Thymus (tissue), 11 donors: ENCODE data around the gene FAM13A. TPM values are rescaled to one million over a fixed set of nuclear protein-coding genes. Genes with fewer than 3 reads are reported as not detected.

Source experiments
- DNase-seq, 9 donors: peaks; one replicate each; pipeline ENCODE4 v3.0.0-alpha.2; 2013; ENCODE audit warnings: low spot score in 9 of 9, low read depth in 6 of 9, missing footprints in 1 of 9
- H3K27ac ChIP-seq, 2 donors: one replicate each; pipeline ENCODE4 v1.5.1; 2013; ENCODE audit warnings: control low read depth in 1 of 2, low read depth in 1 of 2, low read length in 1 of 2, mild to moderate bottlenecking in 1 of 2, moderate library complexity in 1 of 2
- H3K27me3 ChIP-seq, 2 donors: one replicate each; pipeline ENCODE4 v1.5.1; 2013; ENCODE audit warnings: low read length in 1 of 2; ENCODE audit not compliant: control insufficient read depth in 2 of 2, insufficient read depth in 1 of 2
- H3K36me3 ChIP-seq, 2 donors: one replicate each; pipeline ENCODE4 v1.5.1; 2013; ENCODE audit warnings: low read length in 1 of 2, mild to moderate bottlenecking in 1 of 2, moderate library complexity in 1 of 2; ENCODE audit not compliant: control insufficient read depth in 2 of 2, insufficient read depth in 2 of 2
- H3K4me1 ChIP-seq, 2 donors: one replicate each; pipeline ENCODE4 v1.5.1; 2013; ENCODE audit warnings: low read length in 2 of 2; ENCODE audit not compliant: control insufficient read depth in 2 of 2, insufficient read depth in 2 of 2
- H3K4me3 ChIP-seq, 2 donors: one replicate each; pipeline ENCODE4 v1.5.1; 2013; ENCODE audit warnings: low read length in 2 of 2, control low read depth in 1 of 2, mild to moderate bottlenecking in 1 of 2
- H3K9me3 ChIP-seq, 2 donors: one replicate each; pipeline ENCODE4 v1.5.1; 2013; ENCODE audit warnings: low read length in 1 of 2, mild to moderate bottlenecking in 1 of 2; ENCODE audit not compliant: control insufficient read depth in 2 of 2, insufficient read depth in 1 of 2
- WGBS: extraction: QIAGEN DNeasy Blood & Tissue Kit; methylation state at CpG from one replicate; pipeline ENCODE4 v1.1.7; 2013; 5-methylcytosine and 5-hydroxymethylcytosine counted together
- polyA plus RNA-seq: library from polyadenylated mRNA; stranded (reverse); fragments of 200-250 nt; gene quantifications from one replicate; pipeline ENCODE4 v1.2.3, GENCODE V29; 2013
- total RNA-seq: library from RNA; stranded (reverse); fragments of 120-200 nt; gene quantifications from one replicate; pipeline ENCODE4 v1.2.4, GENCODE V29; 2013
- donor health status: healthy.

FAM13A gene
- total and polyA plus RNA-seq, 2 donors: 9.0 to 9.3 TPM

- no peaks in the 10 kb centered on the region for H3K27me3 ChIP-seq
- H3K4me1 ChIP-seq: no peaks in the 10 kb centered on the region
- no peak overlapping the region for H3K4me3 ChIP-seq
- no peak overlapping the region for H3K27ac ChIP-seq
- H3K9me3 ChIP-seq: no peaks in the 10 kb centered on the region
- H3K36me3 ChIP-seq: no peaks in the 10 kb centered on the region
- DNase-seq: no peak
- 97% methylated on average over 4 of the region's 4 CpGs for WGBS
Measured at GRCh38 chr4:88841635-88842034, 215.3 kb downstream of the FAM13A start.

DNA sequence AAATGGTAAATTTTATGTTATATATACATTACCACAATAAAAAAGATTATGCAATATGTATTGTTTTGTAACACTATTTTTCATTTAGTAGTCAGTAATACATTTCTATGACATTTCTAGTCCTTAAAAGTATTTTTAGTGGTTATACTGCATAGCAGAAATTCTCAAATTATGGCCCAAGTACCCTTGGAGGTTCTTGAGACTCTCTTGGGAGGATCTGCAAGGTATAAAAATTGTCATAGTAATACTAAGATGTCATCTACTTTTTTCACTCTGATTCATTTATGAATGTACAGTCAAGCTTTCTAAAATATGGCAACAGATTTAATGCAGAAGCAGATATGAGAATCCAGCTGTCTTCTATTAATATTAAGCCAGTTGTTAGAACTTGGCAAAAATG is 220.8 kb downstream of the FAM13A start:
- no peaks in the 10 kb centered on the region for H3K27me3 ChIP-seq
- DNase-seq: no peak
- no peaks in the 10 kb centered on the region for H3K9me3 ChIP-seq

DNA sequence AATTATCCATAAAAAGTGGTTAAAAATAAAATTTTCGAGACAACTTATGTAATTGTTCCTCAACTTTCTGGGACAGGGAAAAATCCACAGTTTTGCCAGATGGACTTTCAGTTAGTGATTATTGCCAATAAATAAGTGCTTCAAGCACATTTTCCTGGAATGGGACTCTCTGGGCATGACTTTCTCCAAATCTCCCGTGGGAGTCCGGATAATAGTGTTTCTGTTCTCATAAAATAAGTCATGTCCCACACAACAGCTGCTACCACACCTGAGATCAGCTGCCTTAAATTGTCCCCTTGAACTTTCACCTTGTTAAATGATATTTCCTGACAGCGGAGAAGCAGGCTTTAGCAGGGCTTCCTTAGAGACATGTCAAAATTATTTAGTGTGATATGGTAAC is 226.0 kb downstream of the FAM13A start:
- H3K27ac ChIP-seq: no peak overlapping the region
- H3K4me3 ChIP-seq: no peak overlapping the region
- no peaks in the 10 kb centered on the region for H3K4me1 ChIP-seq
- no peaks in the 10 kb centered on the region for H3K9me3 ChIP-seq
- WGBS: 94% methylated on average over 4 of the region's 4 CpGs
- no peaks in the 10 kb centered on the region for H3K27me3 ChIP-seq
- DNase-seq: no peak
- H3K36me3 ChIP-seq: no peaks in the 10 kb centered on the region

More for the DNA sequence above, 220.8 kb downstream of the FAM13A start:
- no peak overlapping the region for H3K4me3 ChIP-seq
- no peaks in the 10 kb centered on the region for H3K4me1 ChIP-seq
- H3K36me3 ChIP-seq: no peaks in the 10 kb centered on the region
- H3K27ac ChIP-seq: no peak overlapping the region

GRCh38 chr4:88830598-88830997 is 226.4 kb downstream of the FAM13A start:
- Histone ChIP-seq H3K4me1 (no peaks in the 10 kb centered on the region), H3K27ac (no peak overlapping the region), H3K36me3 (no peaks in the 10 kb centered on the region), H3K9me3 (no peaks in the 10 kb centered on the region), H3K4me3 (no peak overlapping the region), H3K27me3 (no peaks in the 10 kb centered on the region)
- 66% methylated on average over 2 of the region's 2 CpGs for WGBS
- no peak for DNase-seq

DNA sequence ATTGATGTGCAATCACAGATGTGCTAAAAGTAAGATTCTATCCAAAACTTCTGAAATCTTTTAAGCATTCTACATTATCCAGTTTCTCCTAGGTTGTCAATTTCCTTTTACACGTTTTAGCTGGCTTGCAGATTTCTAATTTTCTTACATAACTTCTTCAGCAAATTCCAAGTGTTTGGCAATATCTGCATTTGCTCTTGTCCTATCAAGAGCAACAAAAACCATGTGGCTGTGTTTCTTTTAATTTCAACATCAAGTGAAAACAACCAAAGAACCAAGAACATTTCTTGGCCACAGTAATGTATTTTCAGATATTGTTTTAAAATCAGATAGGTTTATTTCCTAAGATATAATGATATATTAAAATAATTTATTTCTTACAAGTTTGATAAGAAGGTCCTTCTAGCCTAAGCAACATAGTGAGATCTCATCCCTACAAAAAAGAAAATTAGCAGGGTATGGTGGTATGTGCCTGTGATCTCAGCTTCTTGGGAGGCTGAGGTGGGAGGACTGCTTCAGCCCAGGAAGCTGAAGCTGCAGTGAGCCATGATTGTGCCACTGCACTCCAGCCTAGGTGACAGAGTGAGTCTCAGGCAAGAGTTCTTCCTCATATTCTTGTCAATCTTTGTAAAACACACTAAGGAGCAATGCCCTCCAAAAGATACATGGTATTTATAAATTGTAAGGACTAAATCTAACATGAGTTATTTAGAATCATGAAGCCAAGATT is 228.0 kb downstream of the FAM13A start:
- Histone ChIP-seq H3K9me3 (no peaks in the 10 kb centered on the region), H3K36me3 (no peaks in the 10 kb centered on the region), H3K4me3 (no peak overlapping the region), H3K4me1 (no peaks in the 10 kb centered on the region), H3K27ac (no peak overlapping the region), H3K27me3 (no peaks in the 10 kb centered on the region)
- 89% methylated on average over 1 of the region's 1 CpG for whole genome bisulfite sequencing
- DNase-seq: no peak

- 96% methylated on average over 2 of the region's 2 CpGs for WGBS
- H3K36me3 ChIP-seq: no peaks in the 10 kb centered on the region
- no peaks in the 10 kb centered on the region for H3K27me3 ChIP-seq
- H3K27ac ChIP-seq: no peak overlapping the region
- H3K9me3 ChIP-seq: no peaks in the 10 kb centered on the region
- peaks cover 0 to 5% of the 10 kb centered on the region in 2 donors for H3K4me1 ChIP-seq
- H3K4me3 ChIP-seq: no peak overlapping the region
- no peak for DNase-seq
Measured at GRCh38 chr4:88827442-88827841, 229.5 kb downstream of the FAM13A start.

DNA sequence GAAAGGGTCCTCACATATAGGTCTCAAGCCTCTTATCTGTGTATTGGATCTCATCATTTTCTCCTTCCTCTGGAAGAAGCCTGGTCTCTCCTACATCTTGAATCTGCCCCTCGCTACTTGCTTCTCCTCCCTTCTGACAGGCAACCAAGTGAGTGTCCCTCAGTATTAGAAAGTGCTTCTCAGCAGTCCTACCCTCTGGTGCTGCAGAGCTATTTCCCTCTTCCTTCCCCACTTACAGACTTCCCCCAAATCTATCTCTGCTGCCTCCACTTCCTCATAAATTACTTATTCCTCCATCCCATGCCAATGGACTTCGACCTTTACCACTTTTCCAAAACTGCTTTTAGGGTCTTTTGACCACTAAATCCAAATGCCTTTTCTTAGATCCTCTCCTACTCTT is 230.2 kb downstream of the FAM13A start:
- Histone ChIP-seq H3K4me1 (peaks cover 0 to 8% of the 10 kb centered on the region in 2 donors), H3K27me3 (no peaks in the 10 kb centered on the region), H3K9me3 (no peaks in the 10 kb centered on the region), H3K36me3 (no peaks in the 10 kb centered on the region), H3K27ac (no peak overlapping the region), H3K4me3 (no peak overlapping the region)
- DNase-seq: no peak
- WGBS: 79% methylated on average over 2 of the region's 2 CpGs

GRCh38 chr4:88825931-88826330 is 231.1 kb downstream of the FAM13A start:
- no peaks in the 10 kb centered on the region for H3K27me3 ChIP-seq
- H3K36me3 ChIP-seq: no peaks in the 10 kb centered on the region
- no peak overlapping the region for H3K27ac ChIP-seq
- H3K4me3 ChIP-seq: no peak overlapping the region
- 94% methylated on average over 2 of the region's 2 CpGs for WGBS
- H3K4me1 ChIP-seq: peaks cover 0 to 8% of the 10 kb centered on the region in 2 donors
- no peak for DNase-seq
- H3K9me3 ChIP-seq: no peaks in the 10 kb centered on the region

- peak overlapping the region; percentile 98 to 99 for H3K27ac ChIP-seq
Measured at GRCh38 chr4:88823058-88823919, 233.7 kb downstream of the FAM13A start.

More at GRCh38 chr4:88823058-88823919, 233.7 kb downstream of the FAM13A start:
- peak; percentile 70 to 92 (median 82) for DNase-seq
- Histone ChIP-seq H3K4me3 (peak overlapping the region; percentile 65 to 72), H3K4me1 (peaks cover 0 to 12% of the 10 kb centered on the region in 2 donors), H3K36me3 (no peaks in the 10 kb centered on the region), H3K27me3 (no peaks in the 10 kb centered on the region), H3K9me3 (no peaks in the 10 kb centered on the region)
- under 1% methylated on average over 16 of the region's 16 CpGs for WGBS
